ENCODE data around the gene HAUS8. TPM values are rescaled to one million over a fixed set of nuclear protein-coding genes. Genes with fewer than 3 reads are reported as not detected.
"Not testable (repeated sequence)": the region's sequence is repeated elsewhere in the genome, so short reads cannot be mapped to it uniquely, and the experiment has no call there.

Gene HAUS8
- polyA plus RNA-seq, 3 donors = 12.5 to 17.0 (median 14.8) TPM

DNA sequence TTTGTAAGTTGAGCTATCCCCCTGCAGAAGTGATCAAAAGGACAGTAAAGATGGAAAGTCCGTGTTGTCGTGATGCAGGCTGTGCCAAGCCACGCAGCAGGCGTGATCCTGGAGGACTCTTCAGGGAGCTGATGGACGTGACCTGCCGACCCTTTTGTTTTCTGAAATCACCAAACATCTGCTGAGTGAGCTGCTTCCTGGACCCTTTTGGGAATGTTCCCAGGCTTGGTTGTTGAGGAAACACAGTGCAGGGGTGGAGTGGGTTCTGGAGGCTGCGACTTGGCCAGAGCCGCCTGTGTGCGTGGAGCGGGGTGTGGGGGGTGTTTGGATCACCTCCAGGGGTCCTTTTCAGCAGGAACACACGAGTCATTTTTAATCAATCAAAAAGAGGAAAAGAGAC, 33.3 kb downstream of the HAUS8 start:
- DNase-seq = no peak

DNA sequence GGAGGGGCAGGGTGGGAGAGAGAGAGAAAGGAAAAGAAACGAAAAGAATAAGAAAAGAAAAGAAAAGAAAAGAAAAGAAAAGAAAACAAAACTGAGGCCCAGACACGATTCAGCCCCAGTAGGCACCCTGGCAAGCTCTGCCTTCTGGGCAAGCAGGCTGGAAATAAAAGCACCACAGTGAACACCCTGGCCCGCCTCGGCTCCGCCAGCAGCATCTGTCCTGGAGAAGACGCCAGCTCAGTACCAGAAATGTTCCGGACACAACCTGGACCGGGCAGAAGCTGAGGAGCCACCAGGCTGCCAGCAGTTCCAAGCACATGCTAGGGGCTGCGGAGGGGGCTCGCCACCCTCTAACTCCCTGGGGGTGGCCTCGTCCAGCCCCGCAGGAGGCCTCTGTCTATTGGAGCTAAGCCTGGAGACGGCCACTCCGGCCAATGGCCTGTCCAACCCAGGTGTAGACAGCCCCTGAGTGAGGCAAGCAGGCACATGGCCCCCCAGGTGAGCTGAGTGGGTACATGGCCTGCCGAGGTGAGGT, 37.2 kb downstream of the HAUS8 start:
- no peak for DNase-seq

DNA sequence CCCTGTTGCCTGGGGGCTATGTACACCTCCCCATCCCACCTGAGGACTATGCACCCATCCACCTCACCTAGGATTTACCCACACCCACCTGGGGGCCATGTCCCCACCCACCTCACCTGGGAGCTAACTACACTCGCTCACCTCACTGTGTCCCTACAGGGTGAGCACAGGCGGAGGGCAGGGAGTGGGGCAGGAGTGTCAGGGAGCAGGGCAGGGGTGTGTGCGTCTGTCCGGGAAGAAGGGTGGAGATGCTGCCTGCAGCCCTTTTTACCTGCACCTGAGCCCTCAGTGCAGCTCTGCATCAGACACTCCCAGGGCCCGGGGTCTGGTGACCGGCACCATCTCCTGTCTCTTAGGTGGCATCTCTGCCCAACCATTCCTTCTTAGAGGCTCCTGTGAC, 38.1 kb downstream of the HAUS8 start:
- no peak for DNase-seq

DNA sequence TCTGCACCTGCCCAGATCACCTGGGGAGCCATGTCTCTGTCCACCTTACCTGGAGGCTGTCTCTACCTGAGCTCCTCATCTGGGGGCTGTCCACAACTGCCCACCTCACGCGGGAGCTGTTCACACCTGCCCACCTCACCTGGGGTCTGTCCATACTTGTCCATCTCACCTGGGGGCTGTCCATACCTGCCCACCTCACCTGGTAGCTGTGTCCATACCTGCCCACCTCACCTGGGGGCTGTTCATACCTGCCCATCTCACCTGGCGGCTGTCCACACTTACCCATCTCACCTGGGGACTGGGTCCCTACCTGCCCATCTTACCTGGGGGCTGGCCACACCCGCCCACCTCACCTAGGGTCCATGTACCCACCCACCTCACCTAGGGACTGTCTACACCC, 38.6 kb downstream of the HAUS8 start:
- DNase-seq = no peak

DNA sequence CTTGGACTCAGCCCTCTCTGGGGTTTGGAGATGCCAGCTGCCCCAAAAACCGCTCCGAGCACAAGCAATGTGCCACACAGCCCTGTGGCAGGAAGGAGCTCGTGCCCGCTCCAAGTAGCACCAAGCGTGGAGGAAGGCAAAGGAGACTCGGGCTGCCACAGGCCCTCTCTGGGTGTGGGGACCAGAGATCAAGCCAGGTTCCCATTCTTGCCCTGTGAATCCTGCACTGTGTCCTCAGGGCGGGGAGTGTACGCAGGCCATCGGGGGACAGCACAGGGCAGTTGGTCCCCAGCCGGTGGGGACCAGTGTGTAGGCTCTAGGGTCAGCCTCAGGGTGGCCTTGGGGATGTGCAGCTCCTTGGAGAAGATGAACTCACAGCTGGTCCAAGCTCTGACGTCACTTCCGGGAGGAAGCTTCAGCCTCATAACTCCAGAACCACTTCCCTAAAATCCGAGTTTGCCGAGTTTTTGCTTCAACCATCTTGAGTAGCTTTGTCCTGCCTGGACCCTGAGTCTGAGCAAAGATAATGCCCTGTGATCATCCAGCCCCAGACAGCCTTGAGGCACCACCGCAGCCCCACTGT, 39.3 kb downstream of the HAUS8 start:
- no peak for DNase-seq

DNA sequence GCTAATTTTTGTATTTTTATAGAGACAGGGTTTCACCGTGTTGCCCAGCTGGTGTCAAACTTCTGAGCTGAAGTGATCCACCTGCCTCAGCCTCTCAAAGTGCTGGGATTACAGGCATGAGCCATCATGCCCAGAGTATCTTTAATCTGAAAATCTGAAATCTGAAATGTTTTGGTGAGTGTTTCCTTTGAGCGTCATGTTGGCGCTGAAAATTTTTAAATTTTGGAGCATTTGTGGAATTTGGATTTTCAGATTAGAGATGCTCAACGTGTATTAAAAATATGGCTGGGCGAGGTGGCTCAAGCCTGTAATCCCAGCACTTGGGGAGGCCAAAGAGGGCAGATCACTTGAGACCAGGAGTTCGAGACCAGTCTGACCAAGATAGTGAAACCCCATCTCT, 43.5 kb downstream of the HAUS8 start:
- DNase-seq = no peak

DNA sequence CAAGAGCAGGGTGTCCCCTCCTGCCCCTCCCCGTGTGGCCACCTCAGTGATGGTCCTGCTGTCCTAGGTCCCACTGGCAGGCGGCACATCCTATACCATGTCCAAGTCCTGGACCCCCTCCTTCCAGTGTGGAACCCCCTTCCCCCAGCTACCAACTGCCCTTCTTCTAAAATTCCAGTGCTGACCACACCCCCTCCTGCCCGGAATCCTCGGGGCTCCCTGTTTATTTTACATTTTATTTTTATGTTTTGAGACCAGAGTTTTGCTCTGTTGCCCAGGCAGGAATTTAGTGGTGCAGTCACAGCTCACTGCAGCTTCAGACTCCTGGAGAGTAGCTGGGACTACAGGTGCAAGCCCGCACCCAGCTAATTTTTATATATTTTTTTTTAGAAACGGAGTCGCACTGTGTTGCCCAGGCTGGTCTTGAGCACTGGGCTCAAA, 47.7 kb downstream of the HAUS8 start:
- peak; percentile 42 for DNase-seq

DNA sequence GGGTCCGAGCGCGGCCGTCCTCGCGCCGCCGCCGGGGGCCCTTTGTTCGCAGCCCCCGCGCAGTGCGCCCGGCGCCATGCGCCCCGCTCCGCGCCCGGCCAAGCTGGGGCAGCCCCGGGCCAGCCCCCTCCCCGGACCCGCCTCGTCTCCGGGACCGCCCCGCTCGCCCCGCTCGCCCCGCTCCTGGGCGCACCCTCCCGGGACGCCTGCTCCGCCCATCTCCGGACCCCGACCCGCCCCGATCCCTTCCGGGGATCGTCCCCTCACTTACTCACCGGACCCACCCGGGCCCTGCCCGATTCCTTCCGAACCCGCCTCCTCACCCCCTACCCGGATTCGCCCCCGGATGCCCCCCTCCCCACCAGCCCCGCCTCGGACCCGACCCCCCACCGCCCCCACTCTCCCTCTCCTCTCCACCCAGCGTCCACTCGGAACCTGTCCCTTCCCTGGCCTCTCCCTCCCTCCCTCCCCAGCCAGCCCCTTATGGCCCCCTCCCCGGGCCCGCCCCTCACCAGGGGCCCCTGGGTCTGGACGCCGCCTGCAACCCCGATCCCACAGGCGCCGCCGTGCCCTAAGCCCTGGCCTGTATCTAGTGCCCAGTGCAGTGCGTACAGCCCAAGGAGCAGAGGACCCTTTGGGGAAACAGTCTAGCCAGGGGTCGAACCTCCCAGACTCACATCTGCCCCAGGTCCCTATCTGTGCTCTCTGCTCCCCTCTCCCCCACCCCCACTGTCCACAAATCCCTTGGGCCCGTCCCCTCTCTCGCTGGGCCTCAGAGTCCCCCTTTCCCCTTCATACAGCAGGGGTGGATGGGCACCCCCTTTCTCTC, 48.3 kb downstream of the HAUS8 start, which contains the start of gene CPAMD8:
Gene CPAMD8, minus strand, starts transcription at position 105 of the 829 bp plus-strand sequence. CDS start 168 bp downstream, outside the sequence.
- no peak for DNase-seq

DNA sequence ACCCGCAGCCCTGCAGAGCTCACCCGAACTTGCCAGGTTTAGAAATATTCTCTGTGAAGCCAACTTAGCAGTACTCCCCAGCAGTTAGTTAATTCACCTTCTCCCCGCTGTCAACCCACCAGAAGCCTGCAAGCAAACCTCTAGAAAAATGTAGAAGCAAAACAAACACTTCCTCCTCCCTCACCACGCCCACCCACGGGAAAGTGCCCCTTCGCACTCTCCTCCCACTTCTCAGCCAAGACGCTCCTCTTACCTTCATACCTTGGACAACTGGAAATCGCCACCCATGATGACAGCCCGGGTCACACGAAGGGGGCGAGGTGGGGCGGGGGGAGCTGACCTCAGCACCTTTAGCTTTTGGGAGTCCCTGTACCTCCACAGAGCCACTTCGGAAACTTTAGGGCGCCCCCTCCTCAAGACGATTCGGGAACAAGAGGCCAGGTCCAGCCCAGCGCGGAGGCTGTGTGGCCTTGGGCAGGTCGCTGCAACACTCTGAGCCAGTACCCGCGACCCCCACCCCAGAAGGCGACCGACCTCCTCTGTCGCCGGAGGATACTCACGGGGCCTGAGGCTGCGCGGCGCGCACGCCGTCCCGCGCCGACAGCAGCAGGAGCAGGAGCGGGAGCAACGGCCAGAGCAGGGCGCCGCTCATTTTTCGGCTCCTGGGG, 49.1 kb downstream of the HAUS8 start:
- DNase-seq = peak; percentile 44

DNA sequence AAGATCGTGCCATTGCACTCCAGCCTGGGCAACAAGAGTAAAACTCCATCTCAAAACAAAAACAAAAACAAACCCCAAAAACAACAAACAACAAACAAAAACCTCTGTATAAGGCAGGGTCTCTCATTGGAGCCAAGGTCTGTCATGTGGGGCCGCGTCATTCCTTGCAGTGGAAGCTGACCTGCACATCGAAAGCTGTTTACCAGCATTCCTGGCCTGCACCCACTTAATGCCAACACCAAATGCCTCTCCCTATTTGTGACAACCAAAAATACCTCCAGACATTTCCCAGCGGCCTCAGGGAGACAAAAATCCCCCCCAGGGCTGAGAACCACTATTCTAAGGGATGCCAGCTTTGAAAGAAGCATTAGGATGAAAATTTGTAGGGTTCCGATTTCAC, 49.9 kb downstream of the HAUS8 start:
- no peak for DNase-seq

DNA sequence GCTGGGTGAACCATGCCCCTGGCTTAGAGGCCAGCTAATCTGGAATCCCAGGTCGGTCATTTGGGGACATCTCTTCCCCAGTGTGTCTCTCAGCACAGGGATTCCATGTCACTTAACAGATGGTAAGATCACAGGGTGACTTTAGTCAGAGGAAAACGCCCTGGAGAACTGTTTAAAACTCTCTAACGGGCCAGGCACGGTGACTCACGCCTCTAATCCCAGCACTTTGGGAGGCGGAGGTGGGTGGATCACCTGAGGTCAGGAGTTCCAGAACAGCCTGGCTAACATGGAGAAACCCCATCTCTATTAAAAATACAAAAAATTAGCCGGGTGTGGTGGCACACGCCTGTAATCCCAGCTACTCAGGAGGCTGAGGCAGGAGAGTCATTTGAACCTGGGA, 50.3 kb downstream of the HAUS8 start:
- not testable (repeated sequence) for DNase-seq

DNA sequence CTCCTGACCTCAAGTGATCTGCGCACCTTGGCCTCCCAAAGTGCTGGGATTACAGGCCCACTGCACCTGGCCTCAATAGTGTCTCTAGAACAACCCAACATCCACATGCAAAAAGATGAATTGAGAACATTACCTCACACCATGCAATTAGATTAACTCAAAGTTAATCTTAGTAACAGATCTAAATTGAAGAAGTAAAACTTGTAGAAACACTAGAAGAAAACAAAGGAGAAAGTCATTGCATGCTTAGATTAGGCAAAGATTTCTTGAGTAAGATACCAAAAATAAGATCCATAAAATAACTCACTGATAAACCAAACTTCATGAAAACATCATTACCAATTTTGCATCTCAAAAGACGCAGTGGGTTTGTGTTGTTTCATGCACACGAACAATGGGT, 51.4 kb downstream of the HAUS8 start:
- no peak for DNase-seq

DNA sequence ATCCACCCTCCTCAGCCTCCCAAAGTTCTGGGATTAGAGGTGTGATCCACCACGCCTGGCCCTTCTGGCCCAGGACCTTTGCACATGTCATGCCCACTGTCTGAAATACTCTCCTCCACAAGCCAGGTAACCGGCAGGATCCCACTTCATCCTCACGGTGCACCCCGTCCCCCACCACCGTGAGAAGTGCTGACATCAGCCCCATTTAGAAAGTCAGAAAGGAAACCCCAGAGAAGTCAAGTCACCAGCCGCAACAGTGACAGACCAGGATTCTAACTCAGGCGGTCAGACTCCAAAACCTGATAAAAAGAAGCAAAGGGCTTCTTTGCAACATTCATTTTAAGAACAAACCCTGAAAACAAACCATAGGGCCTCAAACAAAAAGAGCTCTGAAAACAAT, 52.5 kb downstream of the HAUS8 start:
- no peak for DNase-seq

DNA sequence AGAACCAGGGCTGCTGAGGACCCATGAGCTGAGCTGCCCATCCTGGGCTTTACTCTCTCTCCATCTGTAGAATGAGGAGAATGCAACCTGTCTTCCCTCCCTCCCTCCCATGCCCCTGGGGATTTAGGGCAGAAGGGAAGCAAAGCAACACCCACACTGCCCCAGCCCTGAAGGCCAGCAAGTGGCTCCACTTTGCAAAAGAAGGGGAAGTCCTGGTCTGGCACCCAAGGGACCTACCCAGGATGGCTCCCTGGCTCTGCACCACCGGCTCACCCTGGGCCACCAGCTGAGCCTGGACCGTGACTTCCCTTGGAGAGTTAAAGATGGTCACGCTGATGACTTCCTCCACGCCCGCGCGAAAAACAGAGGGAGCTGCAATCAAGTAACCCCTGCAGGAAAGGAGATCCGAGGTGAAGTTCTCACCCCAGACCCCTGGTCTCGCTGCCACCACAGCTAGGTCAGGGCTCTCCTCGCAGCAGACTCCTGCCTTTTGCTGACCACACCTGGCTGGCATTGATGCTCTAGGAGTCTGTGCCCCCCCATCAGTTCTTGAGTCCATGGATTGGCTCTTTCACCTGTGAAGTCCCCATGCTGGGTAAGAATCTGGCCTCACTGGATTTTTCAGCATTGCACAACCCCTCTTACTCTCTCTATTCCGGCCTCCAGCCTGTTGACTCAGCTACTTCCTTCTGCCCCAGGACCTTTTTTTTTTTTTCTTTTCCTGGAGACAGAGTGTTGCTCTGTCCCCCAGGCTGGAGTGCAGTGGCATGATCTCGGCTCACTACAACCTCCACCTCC, 53.3 kb downstream of the HAUS8 start:
- DNase-seq = no peak

DNA sequence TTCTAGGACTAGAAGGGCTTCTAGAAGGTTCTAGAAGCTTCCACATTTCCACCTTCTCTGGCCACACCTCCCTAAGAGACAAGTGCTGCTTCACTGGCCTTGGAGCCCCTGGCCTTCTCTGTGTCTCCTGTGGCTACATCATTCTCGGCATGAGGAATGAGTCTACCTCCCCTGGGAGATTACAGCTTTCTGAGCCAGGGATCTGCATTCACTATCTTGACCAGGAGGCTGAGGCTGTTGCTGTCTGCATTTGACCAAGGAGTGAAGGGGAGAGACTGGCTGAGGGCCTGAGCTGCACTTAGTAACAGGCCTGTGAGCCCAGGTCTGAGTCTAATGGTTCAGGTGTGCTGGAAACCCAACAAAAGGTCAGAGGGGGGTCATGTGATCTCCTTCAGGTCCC, 53.9 kb downstream of the HAUS8 start:
- no peak for DNase-seq

DNA sequence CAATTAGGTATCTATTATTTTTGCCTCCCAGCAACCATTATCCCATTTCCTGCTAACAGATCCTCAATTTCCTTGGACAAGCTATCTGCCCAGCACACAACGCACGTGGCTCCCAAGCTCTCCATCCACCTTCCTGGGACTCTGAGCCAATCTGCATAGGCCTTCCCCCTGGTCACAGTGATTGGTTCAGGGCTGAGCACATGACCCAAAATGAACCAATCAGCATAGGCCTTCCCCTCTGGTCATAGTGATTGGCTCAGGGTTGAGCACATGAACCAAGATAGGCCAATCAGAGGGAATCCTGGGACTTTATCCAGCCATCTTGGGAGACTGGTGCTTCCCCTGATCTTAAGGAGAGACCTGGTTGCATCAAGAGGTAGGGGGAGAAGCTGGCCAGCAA, 54.4 kb downstream of the HAUS8 start:
- no peak for DNase-seq

DNA sequence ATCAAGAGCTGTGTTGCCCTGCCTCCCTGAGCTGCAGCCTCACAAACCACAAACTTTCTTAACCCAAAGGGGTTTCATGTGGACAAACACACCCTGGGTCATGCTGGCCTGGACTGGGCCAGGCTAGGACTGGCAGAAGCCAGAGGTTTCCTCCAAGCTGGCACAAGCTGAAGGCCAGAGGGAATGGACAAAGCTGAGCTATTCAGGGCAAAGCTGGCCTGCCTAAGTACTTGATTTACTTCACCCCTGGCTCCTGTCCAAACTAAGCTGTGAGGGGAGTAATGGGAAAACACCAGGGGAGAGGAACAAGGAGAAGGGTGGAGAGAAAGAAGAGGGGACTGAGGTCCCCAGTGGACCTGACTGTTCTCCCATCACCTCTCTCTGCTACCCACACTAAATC, 54.9 kb downstream of the HAUS8 start:
- DNase-seq = no peak

DNA sequence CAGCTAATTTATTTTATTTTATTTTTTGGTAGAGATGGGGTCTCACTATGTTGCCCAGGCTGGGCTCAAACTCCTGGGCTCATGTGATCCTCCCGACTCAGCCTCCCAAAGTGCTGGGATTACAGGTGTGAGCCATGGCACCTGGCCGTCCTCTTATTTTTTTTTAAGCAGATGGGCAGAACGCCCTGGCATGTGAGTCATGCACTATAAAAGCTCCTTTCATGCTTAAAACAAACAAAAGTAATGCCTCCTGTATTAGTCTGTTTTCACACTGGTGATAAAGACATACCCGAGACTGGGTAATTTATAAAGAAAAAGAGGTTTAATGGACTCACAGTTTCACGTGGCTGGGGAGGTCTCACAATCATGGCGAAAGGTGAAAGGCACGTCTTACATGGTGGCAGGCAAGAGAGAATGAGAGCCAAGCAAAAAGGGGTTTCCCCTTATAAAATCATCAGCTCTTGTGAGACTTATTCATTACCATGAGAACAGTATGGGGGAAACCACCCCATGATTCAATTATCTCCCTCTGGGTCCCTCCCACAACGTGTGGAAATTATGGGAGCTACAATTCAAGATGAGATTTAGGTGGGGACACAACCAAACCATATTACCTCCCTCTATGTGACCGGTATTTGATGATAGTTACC, 60.9 kb downstream of the HAUS8 start:
- not testable (repeated sequence) for DNase-seq

DNA sequence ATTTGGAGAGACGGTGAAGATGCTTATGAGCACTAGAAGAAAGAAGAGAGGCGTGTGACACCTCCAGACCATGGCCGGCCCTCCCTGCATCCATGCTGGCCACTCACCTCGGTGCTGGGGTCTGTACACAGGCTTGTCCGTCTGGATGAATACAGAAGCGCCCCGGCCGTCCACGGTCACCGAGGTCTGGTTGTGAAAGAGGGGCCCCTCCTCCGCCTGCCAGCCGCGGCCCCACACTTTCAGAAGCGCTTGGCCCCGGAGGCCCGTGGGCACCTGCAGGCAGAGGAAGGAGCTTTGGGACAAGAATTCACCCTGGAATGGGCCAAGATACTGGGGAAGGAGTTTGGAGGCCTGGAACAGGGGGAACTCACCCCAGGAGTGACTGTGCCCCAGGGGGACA, 63.8 kb downstream of the HAUS8 start:
- no peak for DNase-seq

DNA sequence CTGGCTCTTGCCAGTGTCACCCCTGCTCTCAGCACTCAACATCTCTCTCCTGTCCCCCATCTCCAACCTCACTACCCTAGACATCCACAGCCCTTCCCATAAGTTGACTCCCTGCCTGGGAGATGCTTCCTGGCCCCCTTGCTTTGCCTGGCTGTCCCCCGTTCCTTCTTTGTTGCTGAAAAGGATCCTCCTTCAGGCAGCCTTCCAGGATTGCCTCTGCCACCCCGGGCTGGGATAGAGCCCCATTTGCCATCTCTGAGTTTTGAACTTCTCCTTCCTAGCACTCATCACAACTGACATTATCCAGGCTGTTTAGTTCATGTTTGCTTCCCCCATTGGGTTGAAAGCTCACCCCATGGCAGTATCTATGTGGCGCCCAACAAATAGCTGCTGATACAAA, 68.7 kb downstream of the HAUS8 start:
- no peak for DNase-seq

DNA sequence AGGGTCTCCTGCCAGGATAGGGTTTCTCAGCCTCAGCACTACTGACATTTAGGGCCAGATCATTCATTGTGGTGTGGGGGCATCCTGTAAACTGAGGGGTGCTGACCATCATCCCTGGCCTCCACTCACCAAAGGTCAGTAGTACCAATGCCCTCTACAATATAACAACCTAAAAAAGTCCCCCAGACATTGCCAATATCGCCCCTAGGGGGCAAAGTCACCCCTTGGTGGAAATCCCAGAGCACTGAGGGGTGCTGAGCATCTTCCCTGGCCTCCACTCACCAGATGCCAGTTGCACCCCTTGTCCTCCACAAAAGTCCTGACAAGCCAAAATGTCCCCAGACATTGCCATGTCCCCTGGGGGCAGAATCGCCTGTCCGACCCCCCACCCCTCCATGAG, 70.3 kb downstream of the HAUS8 start:
- DNase-seq = no peak

Data from renal pelvis (tissue), 4 donors.